ENCODE measurements around the gene SNURF. TPM values are rescaled to one million over a fixed set of nuclear protein-coding genes. Genes with fewer than 3 reads are reported as not detected.

Gene SNURF
- polyA plus RNA-seq, 3 donors, result 1.4 to 3.5 (median 2.8) TPM

DNA sequence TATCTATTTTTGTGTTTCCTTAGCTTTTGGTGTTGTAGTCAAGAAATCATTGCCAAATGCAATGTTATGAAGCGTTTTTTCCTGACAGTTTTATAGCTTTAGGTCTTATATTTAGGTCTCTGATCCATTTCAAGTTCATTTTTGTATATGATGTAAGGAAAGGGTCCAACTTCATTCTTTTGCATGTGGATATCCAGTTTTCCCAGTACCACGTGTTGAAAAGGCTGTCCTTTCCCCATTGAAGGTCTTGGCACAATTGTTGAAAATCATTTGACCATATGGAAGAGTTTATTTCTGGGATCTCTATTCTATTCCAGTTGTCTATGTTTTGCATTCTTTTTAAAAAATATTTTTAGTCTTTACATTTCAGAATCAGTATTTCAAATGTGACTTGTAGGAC, 14.6 kb upstream of the SNURF start:
- no peaks in the 10 kb centered on the region for H3K36me3 ChIP-seq (replicated peaks in 1 of 2; ENCODE audit: control insufficient read depth in 1 of 2, insufficient read depth in 2 of 2, low read length in 2 of 2)
- H3K4me3 Mint-ChIP-seq, result no peak overlapping the region
- DNase-seq, result no peak
- no peak overlapping the region for H3K4me3 ChIP-seq (replicated peaks in 1 of 3; ENCODE audit: low read depth in 2 of 3, low read length in 3 of 3)
- no peak overlapping the region for H3K9ac ChIP-seq (ENCODE audit: insufficient read depth, low read length, poor library complexity, severe bottlenecking)
- no peak overlapping the region for H2AFZ ChIP-seq (ENCODE audit: insufficient read depth, low read depth, low read length, poor library complexity, severe bottlenecking)
- H3K79me2 ChIP-seq (ENCODE audit: insufficient read depth, low read length), result no peaks in the 10 kb centered on the region
- no peak overlapping the region for H3K4me2 ChIP-seq (replicated peaks; ENCODE audit: extremely low read depth, low read length, poor library complexity, severe bottlenecking)
- intact Hi-C loops (cut with micrococcal nuclease), result no loop called here
- H3K4me1 Mint-ChIP-seq, result no peaks in the 10 kb centered on the region
- no peaks in the 10 kb centered on the region for H3K27me3 ChIP-seq (ENCODE audit: control insufficient read depth in 2 of 2, insufficient read depth in 2 of 2, low read length in 2 of 2)
- TF ChIP-seq, protein P1, sequence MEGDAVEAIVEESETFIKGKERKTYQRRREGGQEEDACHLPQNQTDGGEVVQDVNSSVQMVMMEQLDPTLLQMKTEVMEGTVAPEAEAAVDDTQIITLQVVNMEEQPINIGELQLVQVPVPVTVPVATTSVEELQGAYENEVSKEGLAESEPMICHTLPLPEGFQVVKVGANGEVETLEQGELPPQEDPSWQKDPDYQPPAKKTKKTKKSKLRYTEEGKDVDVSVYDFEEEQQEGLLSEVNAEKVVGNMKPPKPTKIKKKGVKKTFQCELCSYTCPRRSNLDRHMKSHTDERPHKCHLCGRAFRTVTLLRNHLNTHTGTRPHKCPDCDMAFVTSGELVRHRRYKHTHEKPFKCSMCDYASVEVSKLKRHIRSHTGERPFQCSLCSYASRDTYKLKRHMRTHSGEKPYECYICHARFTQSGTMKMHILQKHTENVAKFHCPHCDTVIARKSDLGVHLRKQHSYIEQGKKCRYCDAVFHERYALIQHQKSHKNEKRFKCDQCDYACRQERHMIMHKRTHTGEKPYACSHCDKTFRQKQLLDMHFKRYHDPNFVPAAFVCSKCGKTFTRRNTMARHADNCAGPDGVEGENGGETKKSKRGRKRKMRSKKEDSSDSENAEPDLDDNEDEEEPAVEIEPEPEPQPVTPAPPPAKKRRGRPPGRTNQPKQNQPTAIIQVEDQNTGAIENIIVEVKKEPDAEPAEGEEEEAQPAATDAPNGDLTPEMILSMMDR (IDR thresholded peaks at IDR 0.05), result no peak
- H3K4me1 ChIP-seq (ENCODE audit: control insufficient read depth in 1 of 2, insufficient read depth in 2 of 2, low read length in 2 of 2), result no peaks in the 10 kb centered on the region
- H3K27ac Mint-ChIP-seq, result no peak overlapping the region
- H3K27me3 Mint-ChIP-seq (ENCODE audit: low read depth in 3 of 3), result peaks cover 0 to 1% (median 0%) of the 10 kb centered on the region in 3 donors
- no peak overlapping the region for H3K27ac ChIP-seq (ENCODE audit: low read depth in 1 of 2, low read length in 2 of 2)
- H4K20me1 ChIP-seq (ENCODE audit: insufficient read depth, low read length), result no peaks in the 10 kb centered on the region
- peaks cover 37 to 60% of the 10 kb centered on the region in 2 donors for H3K9me3 ChIP-seq (replicated peaks in 1 of 2; ENCODE audit: control insufficient read depth in 1 of 2, insufficient read depth in 1 of 2, low read length in 2 of 2)
- 60% methylated on average over 1 of the region's 2 CpGs for WGBS (ENCODE audit: insufficient coverage)
- H3K9me3 Mint-ChIP-seq, result peaks cover 13 to 59% (median 31%) of the 10 kb centered on the region in 7 donors
- no peaks in the 10 kb centered on the region for H3K36me3 Mint-ChIP-seq

DNA sequence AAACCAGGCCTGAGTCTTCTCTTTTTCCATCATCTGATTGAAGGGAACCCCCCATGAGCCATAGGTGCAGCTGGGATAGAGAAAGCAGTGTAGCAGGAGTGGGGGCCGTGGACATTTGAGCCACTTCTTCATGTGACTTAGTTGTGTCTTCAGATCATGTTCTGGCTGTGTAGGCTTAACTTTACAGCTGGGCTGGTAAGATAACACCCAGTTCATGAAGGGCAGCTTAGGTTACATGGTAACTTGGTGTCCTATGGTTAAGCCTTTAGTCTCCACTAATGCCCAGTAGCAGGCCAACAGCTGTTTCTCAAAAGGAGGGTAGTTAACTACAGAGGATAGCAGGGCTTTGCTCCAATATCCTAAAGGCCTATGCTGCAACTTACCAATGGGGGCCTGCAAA, 11.4 kb upstream of the SNURF start:
- peaks cover 48 to 57% of the 10 kb centered on the region in 2 donors for H3K9me3 ChIP-seq (replicated peaks in 1 of 2; ENCODE audit: control insufficient read depth in 1 of 2, insufficient read depth in 1 of 2, low read length in 2 of 2)
- peaks cover 9 to 51% (median 28%) of the 10 kb centered on the region in 7 donors for H3K9me3 Mint-ChIP-seq
- no peaks in the 10 kb centered on the region for H3K79me2 ChIP-seq (ENCODE audit: insufficient read depth, low read length)
- H2AFZ ChIP-seq (ENCODE audit: insufficient read depth, low read depth, low read length, poor library complexity, severe bottlenecking), result no peak overlapping the region
- H3K4me1 ChIP-seq (ENCODE audit: control insufficient read depth in 1 of 2, insufficient read depth in 2 of 2, low read length in 2 of 2), result no peaks in the 10 kb centered on the region
- no peaks in the 10 kb centered on the region for H3K27me3 ChIP-seq (ENCODE audit: control insufficient read depth in 2 of 2, insufficient read depth in 2 of 2, low read length in 2 of 2)
- H4K20me1 ChIP-seq (ENCODE audit: insufficient read depth, low read length), result no peaks in the 10 kb centered on the region
- peaks cover 1% of the 10 kb centered on the region for H3K4me1 Mint-ChIP-seq
- H3K27me3 Mint-ChIP-seq (ENCODE audit: low read depth in 3 of 3), result peaks cover 0 to 1% (median 0%) of the 10 kb centered on the region in 3 donors
- no peak overlapping the region for H3K9ac ChIP-seq (ENCODE audit: insufficient read depth, low read length, poor library complexity, severe bottlenecking)
- H3K36me3 ChIP-seq (replicated peaks in 1 of 2; ENCODE audit: control insufficient read depth in 1 of 2, insufficient read depth in 2 of 2, low read length in 2 of 2), result no peaks in the 10 kb centered on the region
- no peak overlapping the region for H3K4me3 ChIP-seq (replicated peaks in 1 of 3; ENCODE audit: low read depth in 2 of 3, low read length in 3 of 3)
- DNase-seq, result no peak
- no peak overlapping the region for H3K4me2 ChIP-seq (replicated peaks; ENCODE audit: extremely low read depth, low read length, poor library complexity, severe bottlenecking)
- intact Hi-C loops (cut with micrococcal nuclease), result no loop called here
- H3K36me3 Mint-ChIP-seq, result no peaks in the 10 kb centered on the region
- WGBS (ENCODE audit: insufficient coverage), result 63% methylated on average over 1 of the region's 1 CpG
- TF ChIP-seq, protein P1 (IDR thresholded peaks at IDR 0.05), result no peak
- no peak overlapping the region for H3K4me3 Mint-ChIP-seq
- no peak overlapping the region for H3K27ac ChIP-seq (ENCODE audit: low read depth in 1 of 2, low read length in 2 of 2)
- no peak overlapping the region for H3K27ac Mint-ChIP-seq
